ENCODE results near the gene VRK3. TPM values are rescaled to one million over a fixed set of nuclear protein-coding genes. Genes with fewer than 3 reads are reported as not detected.

VRK3 gene
- total and polyA plus RNA-seq, 2 donors (not counting 1 experiment from before 2014, with no cell fraction given): 26.9 to 40.6 TPM

- Histone ChIP-seq H3K9me3 (ENCODE audit: control insufficient read depth, insufficient read depth, low read depth, low read length) (no peaks in the 10 kb centered on the region), H3K9ac (ENCODE audit: insufficient read depth, low read length) (no peak overlapping the region), H3K4me3 (replicated peaks in 1 of 4; ENCODE audit: control extremely low read depth in 1 of 4, insufficient read depth in 1 of 4, low read depth in 3 of 4, low read length in 4 of 4) (no peak overlapping the region), H3K79me2 (ENCODE audit: control insufficient read depth, insufficient read depth, low read length) (no peaks in the 10 kb centered on the region), H3K4me1 (ENCODE audit: control insufficient read depth, extremely low read depth, insufficient read depth, low read length) (no peaks in the 10 kb centered on the region), H3K27ac (ENCODE audit: insufficient read depth, low read length) (no peak overlapping the region), H3K4me2 (ENCODE audit: extremely low read depth, insufficient read depth, low read length) (no peak overlapping the region), H2AFZ (ENCODE audit: low read length) (no peak overlapping the region), H4K20me1 (ENCODE audit: control insufficient read depth, extremely low read depth, insufficient read depth, low read length) (no peaks in the 10 kb centered on the region), H3K27me3 (ENCODE audit: control insufficient read depth, insufficient read depth, low read length) (no peaks in the 10 kb centered on the region), H3K36me3 (ENCODE audit: control insufficient read depth, insufficient read depth, low read length) (no peaks in the 10 kb centered on the region)
- DNase-seq (ENCODE audit: low read depth in 2 of 2): no peak
- TF ChIP-seq EZH2 (IDR thresholded peaks at IDR 0.05; ENCODE audit: low read length, missing control alignments) (no peak), CTCF (conservative IDR thresholded peaks at IDR 0.05 in 1 of 2, IDR thresholded peaks at IDR 0.05 in 1 of 2; ENCODE audit: low read depth in 1 of 2, low read length in 2 of 2) (no peak)
These were observed 48.7 kb downstream of the VRK3 start for GRCh38 chr19:49976496-49976895.

- Histone ChIP-seq H3K4me3 (replicated peaks in 1 of 4; ENCODE audit: control extremely low read depth in 1 of 4, insufficient read depth in 1 of 4, low read depth in 3 of 4, low read length in 4 of 4) (no peak overlapping the region), H3K9me3 (ENCODE audit: control insufficient read depth, insufficient read depth, low read depth, low read length) (no peaks in the 10 kb centered on the region), H3K4me2 (ENCODE audit: extremely low read depth, insufficient read depth, low read length) (no peak overlapping the region), H2AFZ (ENCODE audit: low read length) (no peak overlapping the region), H3K4me1 (ENCODE audit: control insufficient read depth, extremely low read depth, insufficient read depth, low read length) (no peaks in the 10 kb centered on the region), H3K27ac (ENCODE audit: insufficient read depth, low read length) (no peak overlapping the region), H4K20me1 (ENCODE audit: control insufficient read depth, extremely low read depth, insufficient read depth, low read length) (no peaks in the 10 kb centered on the region), H3K79me2 (ENCODE audit: control insufficient read depth, insufficient read depth, low read length) (no peaks in the 10 kb centered on the region), H3K9ac (ENCODE audit: insufficient read depth, low read length) (no peak overlapping the region), H3K27me3 (ENCODE audit: control insufficient read depth, insufficient read depth, low read length) (no peaks in the 10 kb centered on the region), H3K36me3 (ENCODE audit: control insufficient read depth, insufficient read depth, low read length) (no peaks in the 10 kb centered on the region)
- no peak for TF ChIP-seq CTCF (conservative IDR thresholded peaks at IDR 0.05 in 1 of 2, IDR thresholded peaks at IDR 0.05 in 1 of 2; ENCODE audit: low read depth in 1 of 2, low read length in 2 of 2)
- TF ChIP-seq EZH2 (IDR thresholded peaks at IDR 0.05; ENCODE audit: low read length, missing control alignments): no peak
- no peak for DNase-seq (ENCODE audit: low read depth in 2 of 2)
These were observed 50.1 kb downstream of the VRK3 start for GRCh38 chr19:49975051-49975450.

GRCh38 chr19:49973987-49974386 lies 51.2 kb downstream of the VRK3 start:
- no peak overlapping the region for H3K4me2 ChIP-seq (ENCODE audit: extremely low read depth, insufficient read depth, low read length)
- no peaks in the 10 kb centered on the region for H3K36me3 ChIP-seq (ENCODE audit: control insufficient read depth, insufficient read depth, low read length)
- no peaks in the 10 kb centered on the region for H4K20me1 ChIP-seq (ENCODE audit: control insufficient read depth, extremely low read depth, insufficient read depth, low read length)
- H2AFZ ChIP-seq (ENCODE audit: low read length): no peak overlapping the region
- H3K79me2 ChIP-seq (ENCODE audit: control insufficient read depth, insufficient read depth, low read length): no peaks in the 10 kb centered on the region
- no peak overlapping the region for H3K27ac ChIP-seq (ENCODE audit: insufficient read depth, low read length)
- H3K9me3 ChIP-seq (ENCODE audit: control insufficient read depth, insufficient read depth, low read depth, low read length): no peaks in the 10 kb centered on the region
- no peaks in the 10 kb centered on the region for H3K27me3 ChIP-seq (ENCODE audit: control insufficient read depth, insufficient read depth, low read length)
- H3K9ac ChIP-seq (ENCODE audit: insufficient read depth, low read length): no peak overlapping the region
- no peak for DNase-seq (ENCODE audit: low read depth in 2 of 2)
- TF ChIP-seq EZH2 (IDR thresholded peaks at IDR 0.05; ENCODE audit: low read length, missing control alignments): no peak
- no peak for TF ChIP-seq CTCF (conservative IDR thresholded peaks at IDR 0.05 in 1 of 2, IDR thresholded peaks at IDR 0.05 in 1 of 2; ENCODE audit: low read depth in 1 of 2, low read length in 2 of 2)
- no peaks in the 10 kb centered on the region for H3K4me1 ChIP-seq (ENCODE audit: control insufficient read depth, extremely low read depth, insufficient read depth, low read length)
- no peak overlapping the region for H3K4me3 ChIP-seq (replicated peaks in 1 of 4; ENCODE audit: control extremely low read depth in 1 of 4, insufficient read depth in 1 of 4, low read depth in 3 of 4, low read length in 4 of 4)
